ENCODE data around the gene DOK4.
A peak's percentile ranks its signal among the peaks of the same experiment; 100 is the strongest.

Gene DOK4

DNA sequence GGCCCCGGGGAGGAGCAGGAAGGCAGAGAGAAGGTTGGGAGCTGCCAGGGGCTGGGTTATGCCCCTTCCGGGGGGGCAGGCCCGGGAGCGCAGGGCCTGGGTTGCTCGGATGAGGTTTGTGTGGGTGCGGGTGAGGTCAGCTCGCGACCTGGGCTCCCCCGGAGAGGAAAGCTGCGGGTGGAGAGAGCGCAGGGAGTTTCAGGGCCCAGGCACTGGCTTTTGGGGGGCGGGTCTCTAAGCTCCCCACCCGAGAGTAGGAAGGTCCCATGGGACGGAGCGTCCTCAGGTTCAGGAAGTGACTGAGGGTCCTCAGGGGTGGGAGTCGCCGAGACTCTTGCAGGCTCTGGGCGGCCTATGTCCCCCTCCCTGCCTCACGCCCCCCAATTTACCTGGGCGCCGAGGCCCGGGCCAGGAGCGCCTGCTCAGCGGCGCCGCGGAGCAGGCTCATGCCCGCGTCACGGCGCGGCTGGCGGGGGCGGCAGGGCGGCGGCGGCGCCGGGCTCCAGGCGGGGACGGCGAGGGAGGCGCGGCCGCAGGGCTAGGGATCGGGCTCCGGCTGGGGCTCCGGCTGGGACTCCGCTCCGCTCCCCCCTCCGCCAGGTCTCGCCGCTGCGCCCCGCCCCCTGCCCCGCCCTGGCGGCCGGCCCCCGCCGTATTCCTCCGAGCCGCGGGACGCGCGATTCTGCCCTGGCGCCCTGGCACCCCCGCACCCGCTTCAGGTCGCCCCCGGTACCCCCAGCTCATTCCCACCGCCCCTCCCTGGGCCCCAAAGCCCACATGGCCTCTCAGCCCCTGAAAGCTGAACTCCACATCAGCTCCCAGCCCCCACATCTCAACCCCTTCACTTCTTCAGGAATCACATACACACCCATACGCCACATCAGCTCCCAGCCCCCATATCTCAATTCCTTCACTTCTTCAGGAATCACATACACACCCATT is at the start of gene DOK4:
DOK4 (minus strand) TSS at position 578 of the 942 bp plus-strand sequence. CDS start 6,986 bp downstream, outside the sequence.
- peak; percentile 67 for DNase-seq (ENCODE audit: low read depth, low spot score)

GRCh38 chr16:57535680-57536305 is 49.5 kb upstream of the DOK4 start:
- peak; percentile 81 for DNase-seq (ENCODE audit: low read depth, low spot score)

GRCh38 chr16:57534881-57535658 is 48.8 kb upstream of the DOK4 start:
- DNase-seq (ENCODE audit: low read depth, low spot score): no peak

DNA sequence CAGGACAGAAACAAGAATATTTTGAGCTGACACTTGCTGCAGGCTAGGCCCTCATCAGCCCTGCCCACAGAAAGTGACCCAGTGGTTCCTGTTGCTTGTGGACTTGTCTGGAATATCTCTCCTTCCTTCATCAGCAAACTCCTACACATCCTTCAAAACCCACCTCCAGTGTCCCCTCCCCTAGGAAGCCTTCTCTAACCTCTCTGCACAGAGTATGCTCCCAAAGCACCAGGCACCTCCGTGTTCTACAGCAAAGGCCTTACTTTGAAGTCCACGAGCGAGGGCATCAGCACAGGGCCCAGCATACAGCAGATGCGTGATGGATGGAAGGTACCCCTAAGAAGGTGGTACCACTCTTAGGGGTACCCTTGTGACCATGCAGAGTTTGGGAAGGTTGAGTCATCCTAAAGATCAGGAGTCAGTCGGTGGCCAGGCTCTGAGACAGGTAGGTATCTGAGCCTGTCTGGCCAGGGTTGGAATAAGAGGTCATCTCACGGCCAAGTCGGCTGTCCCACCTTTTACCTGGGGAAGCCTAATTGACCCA is 48.1 kb upstream of the DOK4 start:
- DNase-seq (ENCODE audit: low read depth, low spot score): no peak

DNA sequence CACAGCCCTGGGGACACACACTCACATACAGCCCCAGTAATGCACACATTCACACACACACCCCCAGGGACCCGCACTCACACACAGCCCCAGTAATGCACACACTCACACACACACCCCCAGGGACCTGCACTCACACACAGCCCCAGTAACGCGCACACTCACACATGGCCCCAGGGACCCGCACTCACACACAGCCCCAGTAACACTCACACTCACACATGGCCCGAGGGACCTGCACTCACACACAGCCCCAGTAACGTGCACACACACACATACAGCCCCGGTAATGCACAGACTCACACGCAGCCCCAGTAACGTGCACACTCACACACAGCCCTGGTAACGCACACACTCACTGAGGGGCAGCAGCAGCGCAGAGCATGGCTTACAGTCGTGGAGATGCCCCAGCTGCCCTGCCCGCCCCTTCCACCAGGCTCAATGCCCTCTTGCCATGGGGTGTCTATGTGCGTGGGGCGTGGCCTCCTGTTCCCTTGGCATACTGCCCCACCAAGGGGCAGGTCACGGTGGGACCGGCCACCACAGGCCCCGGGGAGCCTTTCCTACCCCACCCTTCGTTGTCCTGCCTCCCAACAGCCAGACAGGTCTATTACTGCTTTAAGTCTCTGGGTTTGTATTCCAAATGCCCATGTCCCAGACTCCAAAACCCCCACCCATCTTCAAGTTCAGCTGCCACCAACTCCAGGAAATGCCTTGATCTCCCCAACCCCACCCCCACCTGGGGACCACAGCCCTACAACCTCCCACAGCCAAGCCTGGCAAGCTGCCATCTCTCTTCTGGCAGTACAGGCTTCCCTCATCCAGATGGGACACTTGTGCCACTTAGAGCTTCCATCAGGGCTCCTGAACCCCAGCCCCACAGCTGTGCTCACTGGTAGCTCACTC is 47.4 kb upstream of the DOK4 start:
- DNase-seq (ENCODE audit: low read depth, low spot score): peak; percentile 9

DNA sequence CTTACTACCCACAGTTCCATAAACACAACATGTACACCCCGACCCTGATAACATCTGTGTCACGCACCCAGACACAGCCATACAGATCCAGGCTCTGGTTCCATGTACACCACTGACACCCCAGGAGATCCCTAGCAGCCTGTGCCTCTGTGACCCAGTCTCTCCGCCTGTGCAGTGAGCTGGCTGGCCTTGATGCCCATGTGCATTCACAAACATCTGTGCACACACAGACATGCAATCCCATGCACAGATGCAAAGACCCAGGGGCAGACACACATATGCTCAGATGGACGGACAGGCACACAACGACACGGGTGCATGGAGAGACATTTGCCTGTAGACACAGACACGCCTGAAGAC is 46.0 kb upstream of the DOK4 start:
- no peak for DNase-seq (ENCODE audit: low read depth, low spot score)

DNA sequence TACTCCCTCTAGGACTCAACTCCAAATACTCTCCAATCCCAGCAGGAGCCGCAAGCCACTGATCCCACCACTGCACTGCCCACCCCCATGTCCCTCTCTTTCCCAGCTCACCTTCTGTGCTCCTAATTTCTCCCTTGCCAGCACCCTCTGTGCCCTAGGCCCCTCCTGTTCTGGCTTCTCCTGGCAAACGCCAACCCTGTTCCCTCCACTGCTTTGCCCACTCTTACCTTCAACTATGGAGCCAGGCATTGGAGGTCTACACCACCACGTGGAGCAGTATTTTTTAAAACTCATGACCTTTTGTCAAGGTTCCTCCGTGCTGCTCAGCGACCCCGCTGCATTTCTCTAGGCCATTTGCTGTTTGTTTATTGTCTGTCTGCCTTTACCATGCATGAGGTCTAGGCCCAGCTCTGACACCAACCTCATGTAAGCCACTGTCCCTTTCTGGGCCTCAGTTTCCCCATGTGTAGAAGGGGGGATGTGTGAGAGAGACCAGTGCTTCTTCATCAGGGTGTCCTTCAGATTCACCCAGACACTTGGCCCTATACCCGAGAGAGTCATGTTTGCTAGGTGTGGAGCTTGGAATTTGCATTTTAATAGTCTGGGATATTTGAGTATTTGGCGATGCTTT is 45.5 kb upstream of the DOK4 start:
- DNase-seq (ENCODE audit: low read depth, low spot score): no peak

GRCh38 chr16:57531253-57531575 is 44.9 kb upstream of the DOK4 start:
- DNase-seq (ENCODE audit: low read depth, low spot score): no peak

- DNase-seq (ENCODE audit: low read depth, low spot score): no peak
These were observed 44.4 kb upstream of the DOK4 start for GRCh38 chr16:57530522-57531252.

DNA sequence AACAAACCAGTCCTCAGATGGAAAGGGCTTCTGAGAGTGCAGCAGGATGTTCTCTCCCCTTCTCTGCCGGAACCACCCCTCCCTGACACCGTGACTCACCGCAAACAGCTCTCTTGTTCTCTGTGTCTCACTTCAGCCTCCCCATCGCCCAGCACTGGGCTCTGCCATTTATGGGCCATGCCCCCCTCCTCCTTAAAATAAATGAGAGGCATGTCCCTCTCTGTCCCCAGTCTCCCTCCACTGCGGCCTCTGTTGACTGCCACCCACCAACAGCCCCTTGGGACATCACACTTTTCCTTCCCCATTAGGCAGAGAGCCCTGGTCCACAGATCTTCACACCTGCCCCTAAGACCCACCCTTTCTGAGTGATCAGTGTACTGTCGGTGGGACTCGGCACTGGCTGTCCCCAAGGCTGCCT is 43.8 kb upstream of the DOK4 start:
- DNase-seq (ENCODE audit: low read depth, low spot score): peak; percentile 27

DNA sequence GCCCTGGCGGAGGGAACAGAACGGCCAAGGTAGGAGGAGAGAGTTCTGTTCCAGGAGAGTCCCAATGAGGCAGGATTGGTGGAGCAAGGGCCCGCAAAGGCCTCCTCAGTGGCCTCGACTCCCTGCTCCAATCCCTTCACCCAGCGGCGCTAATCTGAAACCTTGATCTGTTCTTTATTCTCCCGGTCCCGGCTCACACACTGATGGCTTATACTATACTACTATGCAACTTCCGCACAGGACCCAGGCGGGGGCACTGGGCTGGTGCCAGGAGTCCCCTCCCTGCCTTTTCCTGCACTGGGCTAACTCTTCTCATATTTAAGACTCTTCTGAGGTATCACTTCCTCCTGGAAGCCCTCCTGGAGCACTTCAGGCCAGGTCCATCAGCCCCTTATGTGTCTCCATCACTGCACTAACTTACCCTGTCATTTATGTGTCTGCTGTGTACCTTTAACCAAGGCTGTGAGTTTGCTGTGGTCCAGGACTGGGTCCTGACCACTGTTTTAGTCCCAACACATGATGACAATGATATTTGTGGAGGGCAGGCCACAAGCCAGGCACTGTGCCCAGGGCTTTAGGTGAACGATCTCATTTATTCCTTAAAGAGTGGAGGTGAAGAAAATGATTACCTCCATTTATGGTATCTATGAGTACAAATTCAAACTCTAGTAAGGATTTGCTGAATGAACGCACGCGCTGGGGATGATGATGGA is 43.3 kb upstream of the DOK4 start:
- DNase-seq (ENCODE audit: low read depth, low spot score): no peak

DNA sequence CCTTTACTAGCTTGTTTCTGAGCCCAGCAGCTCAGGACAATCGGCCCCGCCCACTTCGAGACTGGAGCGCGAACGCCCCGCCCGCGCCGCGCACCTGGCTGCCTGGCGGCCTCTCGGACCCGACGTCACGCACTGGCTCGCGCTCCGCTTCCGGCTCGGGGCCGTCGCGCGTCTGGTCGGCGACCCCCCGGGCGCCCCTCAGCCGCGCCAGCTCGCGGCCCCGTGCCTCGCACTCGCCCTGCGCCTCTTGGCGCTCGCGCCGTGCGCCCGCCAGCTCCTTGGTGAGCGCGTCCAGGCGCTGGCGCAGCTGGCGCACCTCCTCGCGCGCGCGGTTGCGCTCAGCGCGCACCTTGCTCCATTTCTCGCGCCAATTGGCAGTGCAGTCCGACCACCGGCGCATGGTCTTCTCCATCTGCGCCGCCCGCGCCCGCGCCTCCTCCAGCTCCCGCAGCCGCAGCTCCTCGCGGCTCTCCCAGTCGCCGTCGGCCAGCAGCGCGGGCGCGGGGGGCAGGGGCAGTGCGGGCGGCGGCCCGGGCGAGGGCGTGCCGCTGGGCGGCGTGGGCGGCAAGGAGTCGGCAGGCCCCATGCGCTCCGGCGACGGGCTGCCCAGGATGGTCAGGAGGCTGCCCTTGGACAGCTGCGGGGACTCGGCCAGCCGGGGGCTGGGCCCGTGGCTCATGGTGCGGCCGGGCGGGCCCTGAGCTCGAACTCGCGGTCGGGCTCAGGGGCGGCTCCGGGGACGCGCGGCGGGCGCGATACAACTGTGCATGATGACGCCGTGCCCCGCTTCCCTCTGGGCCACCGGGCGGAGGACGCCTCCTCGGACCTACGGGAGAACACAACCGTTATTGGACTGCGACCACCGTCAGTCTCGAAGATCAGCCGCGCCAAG is 42.5 kb upstream of the DOK4 start:
- no peak for DNase-seq (ENCODE audit: low read depth, low spot score)

DNA sequence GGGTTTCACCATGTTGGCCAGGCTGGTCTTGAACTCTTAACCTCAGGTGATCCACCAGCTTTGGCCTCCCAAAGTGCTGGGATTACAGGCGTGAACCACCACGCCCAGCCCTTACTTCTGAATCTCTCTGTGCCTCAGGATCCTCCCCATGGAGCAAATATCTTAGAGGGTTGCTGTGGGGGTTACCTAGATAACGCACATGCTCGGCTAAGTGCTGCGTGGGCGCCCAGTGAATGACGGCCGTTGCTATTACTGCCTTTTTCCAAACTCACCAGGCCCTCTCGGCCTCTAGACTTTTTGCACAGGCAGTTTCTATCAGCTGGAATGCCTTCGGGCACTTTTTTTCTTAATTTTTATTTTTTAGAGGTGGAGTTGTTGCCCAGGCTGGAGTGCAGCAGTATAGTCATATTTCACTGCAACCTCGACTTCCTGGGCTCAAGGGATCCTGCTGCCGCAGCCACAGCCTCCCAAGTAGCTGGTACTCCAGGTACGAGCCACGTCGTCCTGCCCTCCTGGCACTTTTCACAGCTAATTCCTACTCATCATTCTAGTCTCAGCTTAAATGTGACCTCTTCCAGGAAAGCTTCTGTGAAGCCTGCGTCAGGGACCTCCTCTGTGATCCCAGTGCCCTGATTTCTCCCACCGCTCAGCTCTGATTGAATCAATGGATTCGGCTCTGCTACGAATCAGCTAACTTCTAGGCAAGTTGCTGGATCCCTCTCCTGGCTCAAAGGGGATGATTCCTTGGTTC is 41.5 kb upstream of the DOK4 start:
- DNase-seq (ENCODE audit: low read depth, low spot score): no peak

GRCh38 chr16:57527027-57527426 is 40.7 kb upstream of the DOK4 start:
- DNase-seq (ENCODE audit: low read depth, low spot score): no peak

DNA sequence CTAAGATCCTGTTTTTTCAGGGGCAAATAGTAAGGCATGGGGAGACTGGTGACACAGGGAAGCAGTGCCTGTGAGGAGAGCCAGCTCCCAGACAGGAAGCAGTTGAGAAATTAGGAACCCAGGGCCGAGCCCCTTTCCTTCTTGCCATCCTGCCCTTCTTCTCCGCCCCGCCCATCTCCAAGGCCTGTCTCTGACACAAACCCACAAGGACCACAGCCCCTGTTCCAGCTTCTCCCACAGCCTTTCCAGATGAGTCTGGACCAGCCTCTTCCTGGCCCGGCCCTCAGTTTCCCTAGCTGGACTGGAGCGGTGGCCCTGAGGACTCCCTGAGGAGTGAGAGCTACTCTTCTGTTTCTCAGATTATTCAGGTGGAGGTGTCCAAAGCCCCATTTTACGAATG is 40.2 kb upstream of the DOK4 start:
- no peak for DNase-seq (ENCODE audit: low read depth, low spot score)

DNA sequence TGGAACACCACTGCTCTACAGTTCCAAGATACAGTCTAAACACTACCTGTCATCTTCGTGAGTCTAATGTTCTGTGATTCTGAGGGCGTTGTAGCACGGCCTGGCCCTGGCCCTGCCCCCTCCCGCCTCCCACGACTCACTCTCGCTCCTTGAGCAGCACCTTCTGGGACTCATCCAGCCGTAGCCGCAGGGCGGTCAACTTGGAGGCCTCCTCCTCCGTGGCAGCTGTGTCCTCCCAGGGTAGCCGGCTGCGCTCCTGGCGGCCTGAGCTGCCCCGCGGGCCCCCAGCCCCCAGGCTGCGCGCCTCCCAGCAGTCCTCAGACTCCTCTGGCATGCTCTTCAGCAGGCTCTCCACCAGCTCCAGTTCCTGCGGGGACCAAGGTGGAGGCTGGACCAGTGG is 39.5 kb upstream of the DOK4 start:
- no peak for DNase-seq (ENCODE audit: low read depth, low spot score)

- no peak for DNase-seq (ENCODE audit: low read depth, low spot score)
These were observed 36.7 kb upstream of the DOK4 start for GRCh38 chr16:57522960-57523359.
